C4-2B (cell line): ENCODE results near the gene TAF1D.

Experiments used
- ZFX ChIP-seq: fragments of 450-650 bp; IDR thresholded peaks from 2 replicates; pipeline ENCODE4 v1.6.1; 2017
- TF ChIP-seq, protein P1 (sequence below): fragments of 450-650 bp; conservative IDR thresholded peaks from 2 replicates; pipeline ENCODE4 v1.5.1; 2017; ENCODE audit warnings: mild to moderate bottlenecking

DNA sequence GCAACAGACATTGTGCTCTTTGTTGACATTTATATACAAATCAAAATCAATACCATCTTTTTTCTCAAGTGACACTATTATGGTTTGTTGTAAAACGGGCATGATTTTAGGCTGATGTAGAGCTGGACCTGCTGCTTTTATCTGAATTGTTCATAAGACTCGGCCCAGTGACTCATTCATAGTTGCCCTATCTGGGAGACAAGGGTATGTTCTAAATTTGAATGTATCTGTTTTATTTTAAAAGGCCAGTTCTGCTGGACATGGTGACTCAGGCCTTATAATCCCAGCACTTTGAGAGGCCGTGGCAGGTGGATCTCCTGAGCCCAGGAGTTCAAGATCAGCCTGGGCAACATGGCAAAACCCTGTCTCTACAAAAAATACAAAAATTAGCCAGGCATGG is 40.5 kb downstream of the TAF1D start:
- TF ChIP-seq, protein P1, sequence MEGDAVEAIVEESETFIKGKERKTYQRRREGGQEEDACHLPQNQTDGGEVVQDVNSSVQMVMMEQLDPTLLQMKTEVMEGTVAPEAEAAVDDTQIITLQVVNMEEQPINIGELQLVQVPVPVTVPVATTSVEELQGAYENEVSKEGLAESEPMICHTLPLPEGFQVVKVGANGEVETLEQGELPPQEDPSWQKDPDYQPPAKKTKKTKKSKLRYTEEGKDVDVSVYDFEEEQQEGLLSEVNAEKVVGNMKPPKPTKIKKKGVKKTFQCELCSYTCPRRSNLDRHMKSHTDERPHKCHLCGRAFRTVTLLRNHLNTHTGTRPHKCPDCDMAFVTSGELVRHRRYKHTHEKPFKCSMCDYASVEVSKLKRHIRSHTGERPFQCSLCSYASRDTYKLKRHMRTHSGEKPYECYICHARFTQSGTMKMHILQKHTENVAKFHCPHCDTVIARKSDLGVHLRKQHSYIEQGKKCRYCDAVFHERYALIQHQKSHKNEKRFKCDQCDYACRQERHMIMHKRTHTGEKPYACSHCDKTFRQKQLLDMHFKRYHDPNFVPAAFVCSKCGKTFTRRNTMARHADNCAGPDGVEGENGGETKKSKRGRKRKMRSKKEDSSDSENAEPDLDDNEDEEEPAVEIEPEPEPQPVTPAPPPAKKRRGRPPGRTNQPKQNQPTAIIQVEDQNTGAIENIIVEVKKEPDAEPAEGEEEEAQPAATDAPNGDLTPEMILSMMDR: no peak
- TF ChIP-seq ZFX: no peak
